ENCODE measurements around the gene RAB3C. TPM values are rescaled to one million over a fixed set of nuclear protein-coding genes. Genes with fewer than 3 reads are reported as not detected.

The RAB3C gene
- total and polyA plus RNA-seq, 2 donors (not counting 1 experiment from before 2014, with no cell fraction given): not detected

- H3K4me2 ChIP-seq (ENCODE audit: extremely low read depth, insufficient read depth, low read length): no peak overlapping the region
- no peak overlapping the region for H3K4me3 ChIP-seq (replicated peaks in 1 of 4; ENCODE audit: control extremely low read depth in 1 of 4, insufficient read depth in 1 of 4, low read depth in 3 of 4, low read length in 4 of 4)
- H3K9me3 ChIP-seq (ENCODE audit: control insufficient read depth, insufficient read depth, low read depth, low read length): no peaks in the 10 kb centered on the region
- H3K9ac ChIP-seq (ENCODE audit: insufficient read depth, low read length): no peak overlapping the region
- no peaks in the 10 kb centered on the region for H3K36me3 ChIP-seq (ENCODE audit: control insufficient read depth, insufficient read depth, low read length)
- no peaks in the 10 kb centered on the region for H3K79me2 ChIP-seq (ENCODE audit: control insufficient read depth, insufficient read depth, low read length)
- TF ChIP-seq CTCF (conservative IDR thresholded peaks at IDR 0.05 in 1 of 2, IDR thresholded peaks at IDR 0.05 in 1 of 2; ENCODE audit: low read depth in 1 of 2, low read length in 2 of 2): no peak
- TF ChIP-seq EZH2 (IDR thresholded peaks at IDR 0.05; ENCODE audit: low read length, missing control alignments): no peak
- no peak for DNase-seq (ENCODE audit: low read depth in 2 of 2)
- no peak overlapping the region for H2AFZ ChIP-seq (ENCODE audit: low read length)
- H3K4me1 ChIP-seq (ENCODE audit: control insufficient read depth, extremely low read depth, insufficient read depth, low read length): no peaks in the 10 kb centered on the region
- no peak overlapping the region for H3K27ac ChIP-seq (ENCODE audit: insufficient read depth, low read length)
- H4K20me1 ChIP-seq (ENCODE audit: control insufficient read depth, extremely low read depth, insufficient read depth, low read length): no peaks in the 10 kb centered on the region
- no peaks in the 10 kb centered on the region for H3K27me3 ChIP-seq (ENCODE audit: control insufficient read depth, insufficient read depth, low read length)
These were observed 158.1 kb downstream of the RAB3C start for GRCh38 chr5:58740956-58741355.

DNA sequence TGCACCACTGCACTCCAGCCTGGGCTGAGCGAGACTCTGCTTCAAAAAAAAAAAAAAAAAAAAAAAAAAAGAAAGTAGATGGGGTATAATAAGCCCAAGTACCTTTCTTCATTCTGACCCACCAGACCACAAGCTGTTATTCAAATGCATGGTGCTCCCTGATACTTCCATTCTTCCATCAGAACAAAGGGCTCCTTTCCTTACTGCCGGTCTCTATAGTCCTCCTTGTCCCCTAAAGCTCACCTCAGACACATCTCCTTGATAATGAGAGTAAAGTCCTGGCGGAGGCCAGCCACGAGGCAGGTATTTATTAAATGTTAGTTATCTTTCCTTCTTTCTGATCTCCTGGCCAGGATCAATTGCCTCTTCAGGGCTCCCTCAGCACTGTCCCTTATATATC is 162.5 kb downstream of the RAB3C start:
- Histone ChIP-seq H3K9ac (ENCODE audit: insufficient read depth, low read length) (no peak overlapping the region), H3K36me3 (ENCODE audit: control insufficient read depth, insufficient read depth, low read length) (no peaks in the 10 kb centered on the region), H3K79me2 (ENCODE audit: control insufficient read depth, insufficient read depth, low read length) (no peaks in the 10 kb centered on the region), H2AFZ (ENCODE audit: low read length) (no peak overlapping the region), H3K4me1 (ENCODE audit: control insufficient read depth, extremely low read depth, insufficient read depth, low read length) (no peaks in the 10 kb centered on the region), H3K4me2 (ENCODE audit: extremely low read depth, insufficient read depth, low read length) (no peak overlapping the region), H4K20me1 (ENCODE audit: control insufficient read depth, extremely low read depth, insufficient read depth, low read length) (no peaks in the 10 kb centered on the region), H3K9me3 (ENCODE audit: control insufficient read depth, insufficient read depth, low read depth, low read length) (no peaks in the 10 kb centered on the region), H3K27me3 (ENCODE audit: control insufficient read depth, insufficient read depth, low read length) (no peaks in the 10 kb centered on the region), H3K4me3 (replicated peaks in 1 of 4; ENCODE audit: control extremely low read depth in 1 of 4, insufficient read depth in 1 of 4, low read depth in 3 of 4, low read length in 4 of 4) (no peak overlapping the region), H3K27ac (ENCODE audit: insufficient read depth, low read length) (no peak overlapping the region)
- no peak for DNase-seq (ENCODE audit: low read depth in 2 of 2)
- no peak for TF ChIP-seq EZH2 (IDR thresholded peaks at IDR 0.05; ENCODE audit: low read length, missing control alignments)
- no peak for TF ChIP-seq CTCF (conservative IDR thresholded peaks at IDR 0.05 in 1 of 2, IDR thresholded peaks at IDR 0.05 in 1 of 2; ENCODE audit: low read depth in 1 of 2, low read length in 2 of 2)

GRCh38 chr5:58746321-58746720 is 163.4 kb downstream of the RAB3C start:
- Histone ChIP-seq H3K36me3 (ENCODE audit: control insufficient read depth, insufficient read depth, low read length) (no peaks in the 10 kb centered on the region), H3K9ac (ENCODE audit: insufficient read depth, low read length) (no peak overlapping the region), H3K27ac (ENCODE audit: insufficient read depth, low read length) (no peak overlapping the region), H2AFZ (ENCODE audit: low read length) (no peak overlapping the region), H3K4me1 (ENCODE audit: control insufficient read depth, extremely low read depth, insufficient read depth, low read length) (no peaks in the 10 kb centered on the region), H3K4me2 (ENCODE audit: extremely low read depth, insufficient read depth, low read length) (no peak overlapping the region), H3K9me3 (ENCODE audit: control insufficient read depth, insufficient read depth, low read depth, low read length) (no peaks in the 10 kb centered on the region), H4K20me1 (ENCODE audit: control insufficient read depth, extremely low read depth, insufficient read depth, low read length) (no peaks in the 10 kb centered on the region), H3K79me2 (ENCODE audit: control insufficient read depth, insufficient read depth, low read length) (no peaks in the 10 kb centered on the region), H3K27me3 (ENCODE audit: control insufficient read depth, insufficient read depth, low read length) (no peaks in the 10 kb centered on the region), H3K4me3 (replicated peaks in 1 of 4; ENCODE audit: control extremely low read depth in 1 of 4, insufficient read depth in 1 of 4, low read depth in 3 of 4, low read length in 4 of 4) (no peak overlapping the region)
- no peak for DNase-seq (ENCODE audit: low read depth in 2 of 2)
- no peak for TF ChIP-seq CTCF (conservative IDR thresholded peaks at IDR 0.05 in 1 of 2, IDR thresholded peaks at IDR 0.05 in 1 of 2; ENCODE audit: low read depth in 1 of 2, low read length in 2 of 2)
- TF ChIP-seq EZH2 (IDR thresholded peaks at IDR 0.05; ENCODE audit: low read length, missing control alignments): no peak
